Measurements from ENCODE around the gene NRXN3. TPM values are rescaled to one million over a fixed set of nuclear protein-coding genes. Genes with fewer than 3 reads are reported as not detected.

NRXN3 gene
- total RNA-seq, 1 experiment from 2014 or later, result 0.59 TPM

- DNase-seq (ENCODE audit: low spot score), result no peak
Observed at GRCh38 chr14:79411403-79412174, 1241.4 kb downstream of the NRXN3 start.

GRCh38 chr14:79412822-79413221 is 1242.6 kb downstream of the NRXN3 start:
- no peak for DNase-seq (ENCODE audit: low spot score)

DNA sequence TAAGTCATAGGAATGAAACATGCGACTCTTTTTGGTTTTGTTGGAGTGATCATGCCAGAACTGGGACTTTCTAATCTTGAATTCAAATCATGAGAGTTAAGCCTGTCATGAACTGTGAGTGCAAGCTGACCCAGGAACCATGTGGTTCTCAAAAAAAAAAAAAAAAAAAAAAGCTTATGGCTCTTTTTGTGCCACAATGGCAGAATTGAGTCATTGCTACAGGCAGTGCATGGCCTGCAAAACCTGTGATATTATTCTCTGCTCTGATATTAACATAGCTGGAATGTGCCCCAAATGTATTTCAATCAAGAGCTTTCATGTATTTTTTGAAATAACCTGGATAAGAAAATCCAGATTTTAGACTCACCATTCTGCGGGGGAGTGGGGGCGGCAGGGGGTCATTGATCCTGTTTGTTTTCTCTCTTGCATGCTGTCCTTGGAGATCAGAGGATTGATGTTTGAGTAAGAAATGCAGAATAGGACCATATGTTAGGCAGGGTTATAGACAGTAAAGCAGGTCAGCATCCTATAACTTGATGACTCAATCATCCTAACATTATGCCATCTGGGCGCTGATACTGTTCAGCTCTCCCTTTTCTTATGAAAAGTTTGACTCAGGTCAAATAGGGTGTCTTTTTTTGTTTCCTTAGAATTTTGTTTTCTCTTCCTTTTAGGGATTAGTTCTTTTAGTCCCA is 1243.7 kb downstream of the NRXN3 start:
- DNase-seq (ENCODE audit: low spot score), result no peak

GRCh38 chr14:79415726-79416125 is 1245.6 kb downstream of the NRXN3 start:
- DNase-seq (ENCODE audit: low spot score), result no peak

DNA sequence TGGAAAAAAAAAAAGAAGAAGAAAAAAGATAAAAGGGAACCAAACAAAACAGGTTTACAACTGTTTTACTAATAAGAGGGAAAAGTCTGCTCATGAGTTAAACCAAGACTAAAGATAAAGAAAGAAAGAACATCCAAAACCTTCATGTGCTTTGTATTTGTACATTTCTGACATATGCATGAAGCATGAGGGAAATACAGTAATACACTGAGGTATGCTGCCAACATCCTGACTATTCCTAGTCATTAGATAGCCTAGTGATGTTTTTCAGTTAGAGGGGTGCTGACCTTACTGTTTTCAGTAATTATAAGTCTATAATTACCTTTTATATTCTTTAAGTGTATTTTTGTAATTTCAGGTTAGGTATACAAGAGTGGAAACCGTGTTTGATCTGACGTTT is 1247.8 kb downstream of the NRXN3 start:
- DNase-seq (ENCODE audit: low spot score), result no peak

GRCh38 chr14:79418649-79419415 is 1248.7 kb downstream of the NRXN3 start:
- DNase-seq (ENCODE audit: low spot score), result no peak

GRCh38 chr14:79419571-79420327 is 1249.6 kb downstream of the NRXN3 start:
- DNase-seq (ENCODE audit: low spot score), result no peak

GRCh38 chr14:79420725-79421124 is 1250.6 kb downstream of the NRXN3 start:
- DNase-seq (ENCODE audit: low spot score), result no peak

- DNase-seq (ENCODE audit: low spot score), result no peak
Observed at GRCh38 chr14:79421811-79422210, 1251.6 kb downstream of the NRXN3 start.

DNA sequence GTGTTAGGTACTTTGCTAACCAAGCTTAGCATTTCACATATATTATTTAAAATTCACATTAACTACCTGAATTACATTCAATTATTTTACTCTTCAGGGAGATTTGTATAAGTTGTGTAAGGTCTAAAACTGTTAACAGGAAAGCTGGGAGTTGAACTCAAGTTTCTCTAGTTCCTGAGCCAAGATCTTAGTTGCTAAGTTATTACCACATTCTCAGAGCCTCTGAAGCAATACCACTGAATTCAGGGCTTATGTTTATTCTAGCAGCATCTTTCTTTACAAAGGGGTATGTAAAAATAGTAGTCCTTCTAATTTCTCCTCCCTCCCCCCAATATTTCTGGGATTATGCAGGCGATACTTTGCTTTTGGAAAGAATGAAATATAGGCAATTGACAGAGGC is 1254.3 kb downstream of the NRXN3 start:
- no peak for DNase-seq (ENCODE audit: low spot score)

GRCh38 chr14:79426103-79426755 is 1256.1 kb downstream of the NRXN3 start:
- no peak for DNase-seq (ENCODE audit: low spot score)

- no peak for DNase-seq (ENCODE audit: low spot score)
Observed at GRCh38 chr14:79432640-79433039, 1262.5 kb downstream of the NRXN3 start.

GRCh38 chr14:79436335-79436734 is 1266.2 kb downstream of the NRXN3 start:
- no peak for DNase-seq (ENCODE audit: low spot score)

GRCh38 chr14:79437951-79438350 is 1267.8 kb downstream of the NRXN3 start:
- no peak for DNase-seq (ENCODE audit: low spot score)

DNA sequence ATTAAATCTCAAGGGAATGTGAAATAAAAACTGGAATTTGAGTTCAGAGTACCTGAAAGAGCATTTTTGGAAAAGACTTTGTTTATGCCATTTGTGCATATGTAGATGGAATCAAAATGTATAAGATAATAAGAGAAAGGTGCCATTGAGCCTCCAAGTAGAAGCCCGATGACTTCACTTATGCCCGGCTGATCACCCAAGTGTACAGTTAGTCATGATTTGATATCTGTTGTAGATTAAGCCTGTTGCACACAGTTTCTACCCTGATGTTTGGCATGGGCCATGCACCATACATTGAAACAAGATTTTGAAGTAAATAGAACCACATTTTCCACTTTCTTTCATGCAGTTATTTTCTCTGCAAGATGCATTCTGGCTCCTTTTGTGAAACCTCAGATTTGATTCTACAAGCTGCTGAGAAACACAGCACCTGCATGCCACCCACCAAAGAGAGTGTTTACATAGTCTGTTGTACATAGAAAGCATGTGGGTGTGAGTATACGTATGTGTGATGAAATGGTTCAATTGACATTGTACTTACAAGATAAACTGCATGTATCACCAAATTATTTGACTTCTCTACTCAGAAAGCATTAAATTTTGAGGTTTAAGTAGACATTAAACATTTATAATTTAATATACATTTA is 1268.6 kb downstream of the NRXN3 start:
- DNase-seq (ENCODE audit: low spot score), result no peak

GRCh38 chr14:79442786-79443185 is 1272.6 kb downstream of the NRXN3 start:
- DNase-seq (ENCODE audit: low spot score), result no peak

- no peak for DNase-seq (ENCODE audit: low spot score)
Observed at GRCh38 chr14:79443602-79444001, 1273.4 kb downstream of the NRXN3 start.

- DNase-seq (ENCODE audit: low spot score), result no peak
Observed at GRCh38 chr14:79448960-79449359, 1278.8 kb downstream of the NRXN3 start.

DNA sequence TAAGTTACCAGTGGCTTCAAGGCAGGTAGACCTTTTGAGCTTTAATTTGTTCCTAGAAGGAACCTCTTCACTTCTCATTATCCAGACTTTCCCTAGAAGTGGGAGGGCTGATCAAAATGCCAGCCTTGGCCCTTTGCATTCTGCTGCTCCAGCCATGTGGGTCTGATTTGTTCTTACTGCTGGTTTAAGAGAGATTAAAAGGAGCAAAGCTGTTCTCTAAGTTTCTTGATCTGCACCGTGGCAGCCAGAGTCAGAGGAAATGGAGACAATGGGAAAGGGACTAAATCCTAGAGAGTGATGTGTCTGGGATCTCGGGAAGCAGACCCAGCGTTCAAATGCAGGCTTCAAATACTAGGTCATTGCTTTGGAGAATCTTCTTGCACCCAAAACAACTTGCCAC is 1281.4 kb downstream of the NRXN3 start:
- DNase-seq (ENCODE audit: low spot score), result no peak

DNA sequence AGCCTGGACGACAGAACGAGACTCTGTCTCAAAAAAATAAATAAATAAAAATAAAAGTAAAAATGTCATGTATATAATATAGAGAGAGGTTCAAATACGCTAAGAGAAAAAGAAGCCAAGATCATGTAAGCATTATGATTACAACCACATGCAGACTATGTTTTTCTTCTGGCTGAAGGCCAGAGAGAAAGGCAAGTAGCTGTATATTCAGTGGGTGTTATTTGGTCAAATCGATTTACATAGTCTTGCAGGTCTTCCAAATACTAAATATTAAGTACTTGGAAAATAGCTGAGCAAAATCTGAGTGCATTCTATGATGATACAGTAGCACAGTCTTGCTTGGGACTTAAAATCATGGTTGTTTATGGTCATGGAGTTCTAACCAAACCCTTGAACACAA is 1283.1 kb downstream of the NRXN3 start:
- DNase-seq (ENCODE audit: low spot score), result no peak

DNA sequence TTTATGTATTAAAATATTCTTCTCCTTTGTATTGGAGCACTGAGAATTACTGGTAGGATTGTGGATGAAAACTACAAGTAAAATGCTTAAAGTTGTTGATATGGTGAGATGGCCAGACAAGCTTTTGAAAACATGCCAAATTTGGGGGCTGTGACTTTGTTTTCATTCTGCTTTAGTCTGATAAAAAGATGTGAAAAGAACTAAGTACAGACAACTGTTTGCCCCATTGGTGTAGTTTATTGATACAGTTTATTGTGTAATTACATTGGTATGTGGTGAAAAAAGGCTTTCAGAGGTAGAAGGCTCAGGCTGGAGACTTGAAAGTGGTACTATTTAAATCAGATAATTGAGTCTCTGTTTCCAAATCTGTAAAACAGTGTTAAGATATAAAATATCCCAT is 1294.3 kb downstream of the NRXN3 start:
- no peak for DNase-seq (ENCODE audit: low spot score)

Measured in A172 (cell line).